ENCODE results near the gene SAYSD1. TPM values are rescaled to one million over a fixed set of nuclear protein-coding genes. Genes with fewer than 3 reads are reported as not detected.
A peak's percentile ranks its signal among the peaks of the same experiment; 100 is the strongest.

SAYSD1 gene, protein sequence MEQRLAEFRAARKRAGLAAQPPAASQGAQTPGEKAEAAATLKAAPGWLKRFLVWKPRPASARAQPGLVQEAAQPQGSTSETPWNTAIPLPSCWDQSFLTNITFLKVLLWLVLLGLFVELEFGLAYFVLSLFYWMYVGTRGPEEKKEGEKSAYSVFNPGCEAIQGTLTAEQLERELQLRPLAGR
- 10.3 and 11.4 TPM in 2 replicates for total RNA-seq (2012; rRNA removed)

DNA sequence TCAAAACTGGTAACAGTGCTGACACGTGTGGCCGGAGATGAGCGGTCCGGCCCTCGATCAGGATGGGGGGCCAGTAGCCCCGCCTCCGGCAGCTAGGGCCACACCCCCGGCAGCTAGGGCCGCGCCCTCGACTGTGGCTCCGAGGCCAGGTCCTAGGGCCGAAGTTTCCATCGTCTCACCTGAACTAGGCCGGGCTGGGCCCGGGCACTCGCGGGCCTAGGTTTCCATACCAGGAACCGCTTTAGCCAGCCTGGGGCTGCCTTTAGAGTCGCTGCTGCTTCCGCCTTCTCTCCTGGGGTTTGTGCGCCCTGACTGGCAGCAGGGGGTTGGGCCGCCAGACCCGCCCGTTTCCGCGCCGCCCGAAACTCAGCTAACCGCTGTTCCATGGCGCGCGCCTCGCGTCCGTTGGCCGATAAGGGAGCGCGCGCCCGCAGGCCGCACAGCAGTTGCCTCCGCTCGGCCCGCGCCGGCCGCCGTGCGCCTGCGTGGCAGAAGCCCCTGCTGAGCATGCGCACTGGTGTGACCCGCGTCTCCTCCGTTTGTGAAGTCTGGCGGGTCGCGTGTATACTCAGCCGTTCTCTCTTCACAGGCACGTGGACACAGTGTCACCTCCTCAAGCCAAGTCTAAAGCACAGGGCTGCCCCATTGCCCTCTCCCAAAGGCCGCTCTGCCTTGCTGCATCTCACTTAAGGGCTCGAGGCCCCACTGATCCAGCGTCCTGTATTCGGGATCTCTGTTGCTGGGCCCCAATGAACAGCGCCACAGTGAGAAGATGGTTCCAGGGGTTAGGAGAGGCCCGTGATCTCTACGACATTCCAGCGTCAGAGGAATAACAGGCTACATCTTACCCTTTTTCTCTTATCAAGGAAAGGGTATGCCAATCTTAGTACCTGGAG lies at the start of gene SAYSD1:
Gene SAYSD1 (minus strand): TSS at position 483 of the 896 bp plus-strand sequence. CDS start 97 bp downstream, at position 386.
- Histone ChIP-seq H3K4me2 (ENCODE audit: low read length) (peak within 1 kb of the TSS; percentile 85), H3K9me3 (replicated peaks; ENCODE audit: low read length) (no peaks in the 10 kb centered on the region), H3K36me3 (ENCODE audit: insufficient read depth, low read length) (no peaks in the 10 kb centered on the region), H3K4me3 (ENCODE audit: low read length) (peak within 1 kb of the TSS; percentile 90), H3K9ac (ENCODE audit: low read depth, low read length) (peak within 1 kb of the TSS; percentile 91), H3K27me3 (ENCODE audit: control insufficient read depth, insufficient read depth, low read length) (no peaks in the 10 kb centered on the region), H3K4me1 (ENCODE audit: control insufficient read depth, insufficient read depth, low read length) (peaks cover 6% of the 10 kb centered on the region)

DNA sequence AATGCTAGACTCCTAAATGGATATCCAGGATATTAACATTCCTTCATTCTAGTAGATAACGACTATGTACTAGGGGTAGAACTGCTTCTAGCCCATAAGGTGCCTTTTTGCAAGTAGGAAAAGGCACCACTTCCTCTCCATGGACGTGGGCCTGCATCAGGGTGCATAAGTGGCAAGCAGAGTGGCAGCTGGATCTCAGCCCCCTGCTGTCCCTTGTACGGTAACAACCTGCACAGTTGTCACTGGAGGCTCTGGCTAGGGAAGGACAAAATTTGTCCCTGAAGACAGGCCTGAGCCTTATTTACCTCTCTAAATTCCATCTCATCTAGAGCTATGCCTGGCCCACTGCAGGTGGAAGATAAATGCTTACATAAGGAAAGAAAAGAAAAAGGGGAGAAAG lies 42.5 kb upstream of the SAYSD1 start:
- Histone ChIP-seq H3K27me3 (ENCODE audit: control insufficient read depth, insufficient read depth, low read length) (no peaks in the 10 kb centered on the region), H3K36me3 (ENCODE audit: insufficient read depth, low read length) (no peaks in the 10 kb centered on the region), H3K4me2 (ENCODE audit: low read length) (no peak overlapping the region), H3K9ac (ENCODE audit: low read depth, low read length) (no peak overlapping the region), H3K4me1 (ENCODE audit: control insufficient read depth, insufficient read depth, low read length) (no peaks in the 10 kb centered on the region), H3K4me3 (ENCODE audit: low read length) (no peak overlapping the region), H3K9me3 (replicated peaks; ENCODE audit: low read length) (no peaks in the 10 kb centered on the region)

DNA sequence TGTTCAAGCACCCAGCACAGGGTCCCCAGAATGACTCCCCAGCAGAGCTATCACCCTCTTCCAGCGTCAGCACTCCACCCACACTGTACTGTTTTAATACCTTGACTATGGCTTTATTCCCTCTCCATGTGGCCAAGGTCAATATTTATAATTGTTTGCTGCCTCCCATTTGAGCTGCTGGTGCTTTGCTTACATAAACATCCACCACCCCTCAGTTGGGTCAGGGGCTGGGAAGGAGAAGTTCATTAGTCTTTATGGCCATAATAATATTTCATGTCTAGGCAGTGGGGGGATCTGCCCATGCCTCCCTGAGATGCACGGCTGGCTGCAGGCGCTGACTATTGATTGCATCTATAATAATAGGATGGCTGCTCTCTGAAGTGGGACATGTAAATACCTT lies 41.8 kb upstream of the SAYSD1 start:
- no peaks in the 10 kb centered on the region for H3K36me3 ChIP-seq (ENCODE audit: insufficient read depth, low read length)
- no peaks in the 10 kb centered on the region for H3K4me1 ChIP-seq (ENCODE audit: control insufficient read depth, insufficient read depth, low read length)
- H3K4me2 ChIP-seq (ENCODE audit: low read length), result no peak overlapping the region
- no peak overlapping the region for H3K4me3 ChIP-seq (ENCODE audit: low read length)
- no peaks in the 10 kb centered on the region for H3K9me3 ChIP-seq (replicated peaks; ENCODE audit: low read length)
- H3K27me3 ChIP-seq (ENCODE audit: control insufficient read depth, insufficient read depth, low read length), result no peaks in the 10 kb centered on the region
- no peak overlapping the region for H3K9ac ChIP-seq (ENCODE audit: low read depth, low read length)

DNA sequence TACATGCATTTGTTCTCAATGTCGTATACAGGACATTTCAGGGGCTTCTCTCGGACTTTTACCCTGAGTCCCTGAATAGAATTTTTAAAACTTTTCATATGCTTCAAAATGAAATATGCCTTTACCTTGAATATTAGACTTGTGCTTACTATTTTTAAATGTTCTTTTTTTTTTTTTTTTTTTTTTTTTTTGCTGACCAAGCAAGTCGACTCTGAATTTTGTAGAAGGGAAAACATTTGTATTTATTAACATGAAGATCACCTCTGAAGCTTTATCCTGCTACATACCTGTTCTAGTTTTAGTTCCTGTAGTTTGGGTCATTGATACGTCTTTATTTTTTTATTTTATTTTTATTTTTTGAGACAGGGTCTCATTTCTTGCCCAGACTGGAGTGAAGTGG lies 39.7 kb upstream of the SAYSD1 start:
- no peak overlapping the region for H3K4me3 ChIP-seq (ENCODE audit: low read length)
- no peaks in the 10 kb centered on the region for H3K4me1 ChIP-seq (ENCODE audit: control insufficient read depth, insufficient read depth, low read length)
- peaks cover under 1% of the 10 kb centered on the region for H3K27me3 ChIP-seq (ENCODE audit: control insufficient read depth, insufficient read depth, low read length)
- no peaks in the 10 kb centered on the region for H3K9me3 ChIP-seq (replicated peaks; ENCODE audit: low read length)
- no peak overlapping the region for H3K4me2 ChIP-seq (ENCODE audit: low read length)
- no peak overlapping the region for H3K9ac ChIP-seq (ENCODE audit: low read depth, low read length)
- H3K36me3 ChIP-seq (ENCODE audit: insufficient read depth, low read length), result no peaks in the 10 kb centered on the region

DNA sequence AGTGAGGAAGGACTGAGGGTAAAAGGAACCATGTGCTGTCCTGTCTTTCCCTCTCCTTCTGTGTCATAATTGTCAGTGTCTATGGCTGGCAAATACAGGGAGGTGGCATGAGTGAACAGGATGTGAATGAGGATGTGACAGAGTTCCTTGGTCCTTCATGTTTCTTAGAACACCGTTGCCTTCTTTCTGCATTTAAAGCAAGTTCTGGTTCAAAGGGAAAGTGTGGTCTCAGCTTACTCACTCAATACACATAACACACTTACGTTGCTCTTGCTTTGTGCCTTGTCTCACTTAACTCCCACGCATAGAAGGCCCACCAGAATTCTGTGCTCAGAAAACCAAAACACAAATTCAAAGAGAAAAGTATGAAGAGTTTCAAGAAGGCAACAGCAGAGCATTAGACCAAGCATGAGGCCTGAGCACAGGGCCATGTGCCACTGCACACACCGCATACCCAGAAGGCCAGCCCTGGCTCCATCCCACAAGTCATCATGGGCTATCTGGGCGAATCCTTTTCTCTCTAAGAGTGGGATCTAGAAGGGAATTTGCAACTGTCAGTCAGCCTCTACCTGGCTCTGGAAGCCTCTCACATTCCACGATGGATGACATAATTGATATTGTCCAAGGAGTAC lies 38.9 kb upstream of the SAYSD1 start:
- Histone ChIP-seq H3K4me3 (ENCODE audit: low read length) (no peak overlapping the region), H3K27me3 (ENCODE audit: control insufficient read depth, insufficient read depth, low read length) (peaks cover 2% of the 10 kb centered on the region), H3K4me2 (ENCODE audit: low read length) (no peak overlapping the region), H3K36me3 (ENCODE audit: insufficient read depth, low read length) (no peaks in the 10 kb centered on the region), H3K9me3 (replicated peaks; ENCODE audit: low read length) (no peaks in the 10 kb centered on the region), H3K4me1 (ENCODE audit: control insufficient read depth, insufficient read depth, low read length) (no peaks in the 10 kb centered on the region), H3K9ac (ENCODE audit: low read depth, low read length) (no peak overlapping the region)

DNA sequence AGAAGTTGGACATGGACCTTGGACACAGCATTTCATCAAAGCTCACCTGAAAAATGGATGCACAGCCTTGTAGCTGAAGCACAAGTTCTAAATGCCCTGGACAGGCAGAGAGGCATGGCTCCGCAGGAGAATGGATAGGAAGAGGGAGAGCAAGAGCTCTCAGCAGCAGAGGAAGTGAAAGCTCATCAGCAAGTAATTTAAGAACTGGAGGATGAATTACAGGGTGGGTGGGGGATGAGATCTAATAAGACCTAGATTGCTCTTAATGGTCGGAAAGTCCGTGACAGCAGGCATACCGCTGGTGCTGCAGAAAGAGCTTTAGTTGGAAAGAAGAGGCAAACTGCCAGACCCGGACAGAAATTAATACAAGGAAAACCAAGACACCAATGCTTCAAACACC lies 37.3 kb upstream of the SAYSD1 start:
- Histone ChIP-seq H3K9me3 (replicated peaks; ENCODE audit: low read length) (no peaks in the 10 kb centered on the region), H3K9ac (ENCODE audit: low read depth, low read length) (no peak overlapping the region), H3K36me3 (ENCODE audit: insufficient read depth, low read length) (no peaks in the 10 kb centered on the region), H3K4me1 (ENCODE audit: control insufficient read depth, insufficient read depth, low read length) (no peaks in the 10 kb centered on the region), H3K4me3 (ENCODE audit: low read length) (no peak overlapping the region), H3K27me3 (ENCODE audit: control insufficient read depth, insufficient read depth, low read length) (peaks cover 2% of the 10 kb centered on the region), H3K4me2 (ENCODE audit: low read length) (no peak overlapping the region)

DNA sequence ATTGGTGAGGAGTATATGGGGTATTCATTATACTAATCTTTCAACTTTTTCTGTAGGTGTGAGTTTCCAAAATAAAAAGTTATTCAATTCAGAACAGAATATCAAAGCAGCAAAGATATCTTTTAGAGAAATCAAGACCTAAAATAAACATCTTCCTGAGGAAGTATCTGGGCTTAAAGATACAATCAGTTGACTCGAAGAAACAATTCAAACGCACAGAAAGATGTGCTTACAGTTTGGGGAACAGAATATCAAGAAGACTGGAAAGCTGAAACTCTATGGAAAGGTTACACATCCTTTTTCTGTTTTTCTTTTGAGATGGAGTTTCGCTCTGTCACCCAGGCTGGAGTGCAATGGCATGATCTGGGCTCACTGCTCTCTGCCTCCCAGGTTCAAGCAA lies 36.2 kb upstream of the SAYSD1 start:
- no peaks in the 10 kb centered on the region for H3K9me3 ChIP-seq (replicated peaks; ENCODE audit: low read length)
- H3K27me3 ChIP-seq (ENCODE audit: control insufficient read depth, insufficient read depth, low read length), result peaks cover 2% of the 10 kb centered on the region
- H3K9ac ChIP-seq (ENCODE audit: low read depth, low read length), result no peak overlapping the region
- no peak overlapping the region for H3K4me2 ChIP-seq (ENCODE audit: low read length)
- H3K4me1 ChIP-seq (ENCODE audit: control insufficient read depth, insufficient read depth, low read length), result no peaks in the 10 kb centered on the region
- no peaks in the 10 kb centered on the region for H3K36me3 ChIP-seq (ENCODE audit: insufficient read depth, low read length)
- H3K4me3 ChIP-seq (ENCODE audit: low read length), result no peak overlapping the region

DNA sequence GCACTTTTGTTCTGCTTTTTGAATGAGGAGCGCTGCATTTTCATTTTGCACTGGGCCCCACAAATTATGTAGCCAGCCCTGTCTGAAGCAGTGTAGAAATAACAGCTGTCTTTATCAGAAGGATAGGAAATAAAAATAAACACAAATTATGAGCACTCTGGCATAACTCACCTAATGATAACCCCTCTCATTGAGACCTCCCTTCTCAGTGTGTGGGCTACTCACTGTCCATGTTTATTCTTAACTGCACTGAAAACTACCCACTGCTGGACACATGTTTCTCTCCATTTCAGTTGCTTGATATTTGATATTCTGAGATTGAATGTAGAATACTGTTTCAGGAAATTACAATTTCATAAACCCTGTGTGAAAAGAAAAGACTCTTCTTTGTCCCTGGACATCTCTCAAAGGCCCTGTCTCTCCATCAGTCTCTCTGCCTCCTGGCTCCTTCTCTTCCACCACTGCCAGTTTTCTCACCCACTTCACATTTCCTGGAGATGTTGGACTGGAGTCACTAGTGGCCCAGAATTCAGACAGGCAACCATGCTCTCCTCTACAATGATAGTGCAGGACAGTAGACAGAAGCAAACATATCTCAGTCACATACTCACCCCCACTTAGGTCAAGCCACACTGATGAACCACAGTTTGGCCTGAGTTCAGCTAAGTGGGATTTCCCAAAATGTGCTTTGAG lies 29.6 kb upstream of the SAYSD1 start:
- H3K9me3 ChIP-seq (replicated peaks; ENCODE audit: low read length), result no peaks in the 10 kb centered on the region
- peaks cover under 1% of the 10 kb centered on the region for H3K27me3 ChIP-seq (ENCODE audit: control insufficient read depth, insufficient read depth, low read length)
- H3K9ac ChIP-seq (ENCODE audit: low read depth, low read length), result no peak overlapping the region

DNA sequence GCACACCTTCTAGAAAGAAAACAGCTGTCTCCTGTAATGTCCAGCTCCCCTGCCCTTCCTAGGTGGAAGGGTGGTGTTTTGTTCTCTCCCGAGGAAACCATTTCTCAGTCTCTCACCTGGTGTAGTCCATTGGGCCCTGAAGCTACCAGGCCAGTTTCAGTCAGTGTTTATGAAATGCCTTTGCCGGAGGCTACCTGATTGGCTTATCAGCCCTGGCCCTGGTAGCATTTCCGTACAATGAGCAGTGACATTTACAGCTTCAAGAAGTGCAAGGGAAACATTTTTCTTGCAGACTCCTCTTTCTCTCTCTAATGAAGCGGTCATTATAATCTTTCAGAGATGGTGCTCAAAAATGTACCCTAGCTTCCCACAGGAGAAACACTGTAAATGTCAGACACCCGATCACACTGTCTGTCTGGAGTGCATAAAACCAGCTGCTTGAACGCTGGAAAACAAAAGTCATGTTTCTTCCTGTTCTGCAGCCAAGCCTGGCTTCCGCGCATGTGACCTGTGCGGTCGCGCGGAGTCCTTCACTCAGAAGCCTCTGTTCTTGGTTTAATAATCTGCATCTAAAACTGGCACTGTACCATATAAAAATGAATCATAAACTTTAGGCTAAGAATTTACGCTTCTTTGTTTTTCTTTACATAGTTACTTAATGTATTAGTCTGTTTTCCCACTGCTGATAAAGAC lies 28.4 kb upstream of the SAYSD1 start:
- Histone ChIP-seq H3K9me3 (replicated peaks; ENCODE audit: low read length) (no peaks in the 10 kb centered on the region), H3K4me2 (ENCODE audit: low read length) (no peak overlapping the region), H3K4me3 (ENCODE audit: low read length) (no peak overlapping the region), H3K9ac (ENCODE audit: low read depth, low read length) (no peak overlapping the region), H3K4me1 (ENCODE audit: control insufficient read depth, insufficient read depth, low read length) (no peaks in the 10 kb centered on the region), H3K36me3 (ENCODE audit: insufficient read depth, low read length) (no peaks in the 10 kb centered on the region), H3K27me3 (ENCODE audit: control insufficient read depth, insufficient read depth, low read length) (no peaks in the 10 kb centered on the region)

More for the DNA sequence above, 29.6 kb upstream of the SAYSD1 start:
- H3K4me2 ChIP-seq (ENCODE audit: low read length), result no peak overlapping the region
- H3K4me3 ChIP-seq (ENCODE audit: low read length), result no peak overlapping the region
- H3K4me1 ChIP-seq (ENCODE audit: control insufficient read depth, insufficient read depth, low read length), result no peaks in the 10 kb centered on the region
- no peaks in the 10 kb centered on the region for H3K36me3 ChIP-seq (ENCODE audit: insufficient read depth, low read length)

DNA sequence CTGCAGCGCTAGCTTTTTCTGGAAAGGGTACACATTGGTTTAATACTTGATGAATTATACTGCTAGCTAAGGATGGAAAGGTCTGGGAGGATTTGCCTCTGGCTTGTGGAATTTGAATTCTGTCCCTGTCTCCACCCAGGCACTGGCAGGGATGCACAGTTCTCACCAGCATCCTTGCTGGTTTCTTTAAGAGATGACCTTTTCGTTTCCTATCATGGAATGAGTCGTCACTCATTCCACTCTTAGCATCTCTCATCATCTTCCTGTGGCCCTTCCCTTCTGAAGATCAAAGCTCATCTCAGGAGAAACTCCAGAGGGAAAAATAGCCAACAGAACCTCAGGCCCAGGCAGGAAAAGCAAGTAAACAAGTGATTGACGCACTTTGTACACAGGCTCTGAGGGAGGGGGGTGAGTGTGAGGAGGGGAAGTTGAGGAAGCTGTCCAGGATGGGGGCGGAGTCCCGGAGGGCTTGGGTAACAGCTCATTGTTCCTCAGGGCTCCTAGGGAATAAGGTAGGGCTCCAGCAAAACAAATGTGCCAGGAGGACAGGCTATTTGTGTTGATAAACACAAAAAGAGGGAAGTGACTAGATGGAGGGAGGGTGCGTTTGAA lies 25.7 kb upstream of the SAYSD1 start:
- Histone ChIP-seq H3K4me2 (ENCODE audit: low read length) (no peak overlapping the region), H3K9me3 (replicated peaks; ENCODE audit: low read length) (no peaks in the 10 kb centered on the region), H3K36me3 (ENCODE audit: insufficient read depth, low read length) (no peaks in the 10 kb centered on the region), H3K9ac (ENCODE audit: low read depth, low read length) (no peak overlapping the region), H3K4me3 (ENCODE audit: low read length) (no peak overlapping the region), H3K27me3 (ENCODE audit: control insufficient read depth, insufficient read depth, low read length) (no peaks in the 10 kb centered on the region), H3K4me1 (ENCODE audit: control insufficient read depth, insufficient read depth, low read length) (no peaks in the 10 kb centered on the region)
